Neural cell (in vitro differentiated cells): ENCODE results near the gene CD200R1L.

Experiments
- EP300 ChIP-seq: fragments of 450-650 bp; conservative IDR thresholded peaks from 2 replicates; pipeline ENCODE4 v1.6.1; 2014; ENCODE audit warnings: antibody characterized with exemption, mild to moderate bottlenecking, moderate library complexity; ENCODE audit not compliant: poor library complexity, severe bottlenecking
- EZH2 ChIP-seq: fragments of 200-600, 300-800 bp; shearing (Covaris generic), sonication (generic); IDR thresholded peaks from 2 replicates; pipeline ENCODE4 v1.6.1; 2014; ENCODE audit warnings: antibody characterized with exemption, low read length, borderline replicate concordance, mild to moderate bottlenecking; ENCODE audit not compliant: insufficient read depth, poor library complexity, severe bottlenecking
- MXI1 ChIP-seq: fragments of 450-650 bp; conservative IDR thresholded peaks from 2 replicates; pipeline ENCODE4 v1.6.1; 2014; ENCODE audit warnings: antibody characterized with exemption, mild to moderate bottlenecking; ENCODE audit not compliant: poor library complexity, severe bottlenecking
- POLR2AphosphoS5 ChIP-seq: IDR thresholded peaks from 2 replicates; pipeline ENCODE4 v1.6.1; 2012
- RAD21 ChIP-seq: fragments of 450-650 bp; conservative IDR thresholded peaks from 2 replicates; pipeline ENCODE4 v1.6.1; 2014; ENCODE audit warnings: antibody characterized with exemption, mild to moderate bottlenecking, moderate library complexity
- SMC3 ChIP-seq: fragments of 450-650 bp; conservative IDR thresholded peaks from 2 replicates; pipeline ENCODE4 v1.6.1; 2014; ENCODE audit warnings: antibody characterized with exemption, mild to moderate bottlenecking, moderate library complexity; ENCODE audit not compliant: poor library complexity
- TAF1 ChIP-seq: IDR thresholded peaks from 2 replicates; pipeline ENCODE4 v1.6.1; 2012; ENCODE audit warnings: low read depth
- TF ChIP-seq, protein P1 (sequence below): fragments of 450-650 bp; IDR thresholded peaks from 2 replicates; pipeline ENCODE4 v1.5.1; 2014; ENCODE audit warnings: antibody characterized with exemption, mild to moderate bottlenecking, moderate library complexity; ENCODE audit not compliant: poor library complexity, severe bottlenecking
- TF ChIP-seq, protein P2 (sequence below): IDR thresholded peaks from 2 replicates; pipeline ENCODE4 v1.6.1; 2012; ENCODE audit warnings: borderline replicate concordance

DNA sequence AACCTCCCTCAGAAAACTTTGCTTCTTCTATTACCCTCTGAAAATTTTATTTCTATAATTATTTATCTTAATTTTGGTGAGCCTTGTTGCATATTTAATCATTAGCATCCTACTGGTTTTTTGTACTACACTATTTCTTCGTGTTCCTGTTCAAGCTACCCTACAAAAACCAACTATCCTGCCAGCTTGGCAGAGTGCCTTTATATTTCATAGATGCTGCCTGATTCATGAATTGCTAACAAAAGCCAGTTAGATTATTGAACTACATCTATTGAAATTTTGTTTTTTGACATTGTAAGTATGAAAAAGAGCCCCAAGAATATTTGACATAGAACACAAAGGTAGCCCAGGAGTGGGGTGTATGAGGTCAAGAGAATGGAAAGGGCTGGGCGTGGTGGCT is 78.9 kb downstream of the CD200R1L start:
- TF ChIP-seq SMC3 = no peak
- TF ChIP-seq, protein P1, sequence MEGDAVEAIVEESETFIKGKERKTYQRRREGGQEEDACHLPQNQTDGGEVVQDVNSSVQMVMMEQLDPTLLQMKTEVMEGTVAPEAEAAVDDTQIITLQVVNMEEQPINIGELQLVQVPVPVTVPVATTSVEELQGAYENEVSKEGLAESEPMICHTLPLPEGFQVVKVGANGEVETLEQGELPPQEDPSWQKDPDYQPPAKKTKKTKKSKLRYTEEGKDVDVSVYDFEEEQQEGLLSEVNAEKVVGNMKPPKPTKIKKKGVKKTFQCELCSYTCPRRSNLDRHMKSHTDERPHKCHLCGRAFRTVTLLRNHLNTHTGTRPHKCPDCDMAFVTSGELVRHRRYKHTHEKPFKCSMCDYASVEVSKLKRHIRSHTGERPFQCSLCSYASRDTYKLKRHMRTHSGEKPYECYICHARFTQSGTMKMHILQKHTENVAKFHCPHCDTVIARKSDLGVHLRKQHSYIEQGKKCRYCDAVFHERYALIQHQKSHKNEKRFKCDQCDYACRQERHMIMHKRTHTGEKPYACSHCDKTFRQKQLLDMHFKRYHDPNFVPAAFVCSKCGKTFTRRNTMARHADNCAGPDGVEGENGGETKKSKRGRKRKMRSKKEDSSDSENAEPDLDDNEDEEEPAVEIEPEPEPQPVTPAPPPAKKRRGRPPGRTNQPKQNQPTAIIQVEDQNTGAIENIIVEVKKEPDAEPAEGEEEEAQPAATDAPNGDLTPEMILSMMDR = no peak
- TF ChIP-seq EP300 = no peak
- TF ChIP-seq POLR2AphosphoS5 = no peak
- TF ChIP-seq MXI1 = no peak
- TF ChIP-seq EZH2 = no peak
- no peak for TF ChIP-seq TAF1
- TF ChIP-seq, protein P2, sequence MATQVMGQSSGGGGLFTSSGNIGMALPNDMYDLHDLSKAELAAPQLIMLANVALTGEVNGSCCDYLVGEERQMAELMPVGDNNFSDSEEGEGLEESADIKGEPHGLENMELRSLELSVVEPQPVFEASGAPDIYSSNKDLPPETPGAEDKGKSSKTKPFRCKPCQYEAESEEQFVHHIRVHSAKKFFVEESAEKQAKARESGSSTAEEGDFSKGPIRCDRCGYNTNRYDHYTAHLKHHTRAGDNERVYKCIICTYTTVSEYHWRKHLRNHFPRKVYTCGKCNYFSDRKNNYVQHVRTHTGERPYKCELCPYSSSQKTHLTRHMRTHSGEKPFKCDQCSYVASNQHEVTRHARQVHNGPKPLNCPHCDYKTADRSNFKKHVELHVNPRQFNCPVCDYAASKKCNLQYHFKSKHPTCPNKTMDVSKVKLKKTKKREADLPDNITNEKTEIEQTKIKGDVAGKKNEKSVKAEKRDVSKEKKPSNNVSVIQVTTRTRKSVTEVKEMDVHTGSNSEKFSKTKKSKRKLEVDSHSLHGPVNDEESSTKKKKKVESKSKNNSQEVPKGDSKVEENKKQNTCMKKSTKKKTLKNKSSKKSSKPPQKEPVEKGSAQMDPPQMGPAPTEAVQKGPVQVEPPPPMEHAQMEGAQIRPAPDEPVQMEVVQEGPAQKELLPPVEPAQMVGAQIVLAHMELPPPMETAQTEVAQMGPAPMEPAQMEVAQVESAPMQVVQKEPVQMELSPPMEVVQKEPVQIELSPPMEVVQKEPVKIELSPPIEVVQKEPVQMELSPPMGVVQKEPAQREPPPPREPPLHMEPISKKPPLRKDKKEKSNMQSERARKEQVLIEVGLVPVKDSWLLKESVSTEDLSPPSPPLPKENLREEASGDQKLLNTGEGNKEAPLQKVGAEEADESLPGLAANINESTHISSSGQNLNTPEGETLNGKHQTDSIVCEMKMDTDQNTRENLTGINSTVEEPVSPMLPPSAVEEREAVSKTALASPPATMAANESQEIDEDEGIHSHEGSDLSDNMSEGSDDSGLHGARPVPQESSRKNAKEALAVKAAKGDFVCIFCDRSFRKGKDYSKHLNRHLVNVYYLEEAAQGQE = no peak
- TF ChIP-seq RAD21 = no peak
